Ishikawa (cell line): Measurements from ENCODE around the gene LCN2.

Experiments
- CEBPB ChIP-seq: IDR thresholded peaks from 2 replicates; pipeline ENCODE4 v1.6.1; 2012
- CREB1 ChIP-seq: IDR thresholded peaks from 2 replicates; pipeline ENCODE4 v1.6.1; 2012; ENCODE audit warnings: low read depth
- EGR1 ChIP-seq: IDR thresholded peaks from 2 replicates; pipeline ENCODE4 v1.6.1; 2012
- EP300 ChIP-seq: IDR thresholded peaks from 2 replicates; pipeline ENCODE4 v1.6.1; 2012; ENCODE audit warnings: borderline replicate concordance
- FOXM1 ChIP-seq: IDR thresholded peaks from 2 replicates; pipeline ENCODE4 v1.6.1; 2012; ENCODE audit warnings: low read depth, borderline replicate concordance
- NFIC ChIP-seq: IDR thresholded peaks from 2 replicates; pipeline ENCODE4 v1.6.1; 2012
- RAD21 ChIP-seq: IDR thresholded peaks from 2 replicates; pipeline ENCODE4 v1.6.1; 2012; ENCODE audit warnings: low read depth
- TAF1 ChIP-seq: IDR thresholded peaks from 2 replicates; pipeline ENCODE4 v1.6.1; 2012; ENCODE audit warnings: low read depth, mild to moderate bottlenecking
- TCF12 ChIP-seq: IDR thresholded peaks from 2 replicates; pipeline ENCODE4 v1.6.1; 2012; ENCODE audit warnings: low read depth
- TEAD4 ChIP-seq: IDR thresholded peaks from 2 replicates; pipeline ENCODE4 v1.6.1; 2012
- YY1 ChIP-seq: IDR thresholded peaks from 2 replicates; pipeline ENCODE4 v1.6.1; 2012; ENCODE audit warnings: low read depth
- ZBTB7A ChIP-seq: IDR thresholded peaks from 2 replicates; pipeline ENCODE4 v1.6.1; 2012; ENCODE audit warnings: low read depth
- TF ChIP-seq, protein P1 (sequence below): IDR thresholded peaks from 2 replicates; pipeline ENCODE4 v1.6.1; 2012; ENCODE audit warnings: low read depth, mild to moderate bottlenecking
- TF ChIP-seq, protein P2 (sequence below): IDR thresholded peaks from 2 replicates; pipeline ENCODE4 v1.6.1; 2012
- TF ChIP-seq, protein P3 (sequence below): IDR thresholded peaks from 2 replicates; pipeline ENCODE4 v1.6.1; 2012

Gene LCN2

GRCh38 chr9:128138001-128138400, 11.3 kb upstream of the LCN2 start:
- TF ChIP-seq NFIC, result no peak

DNA sequence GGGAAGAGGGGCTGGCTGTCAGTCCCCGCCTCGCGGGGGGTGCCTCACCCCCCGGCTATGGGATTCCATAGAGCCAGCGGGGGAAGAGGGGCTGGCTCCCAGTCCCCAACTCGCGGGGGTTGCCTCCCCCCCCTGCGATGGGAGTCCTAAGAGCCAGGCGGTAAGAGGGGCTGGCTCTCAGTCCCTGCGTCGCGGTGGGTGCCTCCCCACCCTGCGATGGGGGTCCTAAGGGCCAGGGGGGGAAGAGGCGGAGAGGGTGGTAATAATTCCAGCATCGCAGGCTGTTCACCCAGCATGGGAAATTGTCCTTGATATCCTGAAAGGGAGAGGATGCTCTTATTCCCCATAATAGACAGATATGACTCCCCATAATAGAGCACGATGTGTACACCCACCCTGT, 9.6 kb upstream of the LCN2 start:
- no peak for TF ChIP-seq RAD21
- no peak for TF ChIP-seq TAF1
- no peak for TF ChIP-seq FOXM1
- TF ChIP-seq, protein P1, sequence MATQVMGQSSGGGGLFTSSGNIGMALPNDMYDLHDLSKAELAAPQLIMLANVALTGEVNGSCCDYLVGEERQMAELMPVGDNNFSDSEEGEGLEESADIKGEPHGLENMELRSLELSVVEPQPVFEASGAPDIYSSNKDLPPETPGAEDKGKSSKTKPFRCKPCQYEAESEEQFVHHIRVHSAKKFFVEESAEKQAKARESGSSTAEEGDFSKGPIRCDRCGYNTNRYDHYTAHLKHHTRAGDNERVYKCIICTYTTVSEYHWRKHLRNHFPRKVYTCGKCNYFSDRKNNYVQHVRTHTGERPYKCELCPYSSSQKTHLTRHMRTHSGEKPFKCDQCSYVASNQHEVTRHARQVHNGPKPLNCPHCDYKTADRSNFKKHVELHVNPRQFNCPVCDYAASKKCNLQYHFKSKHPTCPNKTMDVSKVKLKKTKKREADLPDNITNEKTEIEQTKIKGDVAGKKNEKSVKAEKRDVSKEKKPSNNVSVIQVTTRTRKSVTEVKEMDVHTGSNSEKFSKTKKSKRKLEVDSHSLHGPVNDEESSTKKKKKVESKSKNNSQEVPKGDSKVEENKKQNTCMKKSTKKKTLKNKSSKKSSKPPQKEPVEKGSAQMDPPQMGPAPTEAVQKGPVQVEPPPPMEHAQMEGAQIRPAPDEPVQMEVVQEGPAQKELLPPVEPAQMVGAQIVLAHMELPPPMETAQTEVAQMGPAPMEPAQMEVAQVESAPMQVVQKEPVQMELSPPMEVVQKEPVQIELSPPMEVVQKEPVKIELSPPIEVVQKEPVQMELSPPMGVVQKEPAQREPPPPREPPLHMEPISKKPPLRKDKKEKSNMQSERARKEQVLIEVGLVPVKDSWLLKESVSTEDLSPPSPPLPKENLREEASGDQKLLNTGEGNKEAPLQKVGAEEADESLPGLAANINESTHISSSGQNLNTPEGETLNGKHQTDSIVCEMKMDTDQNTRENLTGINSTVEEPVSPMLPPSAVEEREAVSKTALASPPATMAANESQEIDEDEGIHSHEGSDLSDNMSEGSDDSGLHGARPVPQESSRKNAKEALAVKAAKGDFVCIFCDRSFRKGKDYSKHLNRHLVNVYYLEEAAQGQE, result no peak
- no peak for TF ChIP-seq YY1
- TF ChIP-seq EP300, result no peak
- TF ChIP-seq, protein P2, sequence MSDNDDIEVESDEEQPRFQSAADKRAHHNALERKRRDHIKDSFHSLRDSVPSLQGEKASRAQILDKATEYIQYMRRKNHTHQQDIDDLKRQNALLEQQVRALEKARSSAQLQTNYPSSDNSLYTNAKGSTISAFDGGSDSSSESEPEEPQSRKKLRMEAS, result no peak
- TF ChIP-seq, protein P3, sequence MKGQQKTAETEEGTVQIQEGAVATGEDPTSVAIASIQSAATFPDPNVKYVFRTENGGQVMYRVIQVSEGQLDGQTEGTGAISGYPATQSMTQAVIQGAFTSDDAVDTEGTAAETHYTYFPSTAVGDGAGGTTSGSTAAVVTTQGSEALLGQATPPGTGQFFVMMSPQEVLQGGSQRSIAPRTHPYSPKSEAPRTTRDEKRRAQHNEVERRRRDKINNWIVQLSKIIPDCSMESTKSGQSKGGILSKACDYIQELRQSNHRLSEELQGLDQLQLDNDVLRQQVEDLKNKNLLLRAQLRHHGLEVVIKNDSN, result no peak
- TF ChIP-seq TEAD4, result no peak
- TF ChIP-seq ZBTB7A, result no peak
- no peak for TF ChIP-seq CREB1
- TF ChIP-seq NFIC, result no peak
- no peak for TF ChIP-seq CEBPB
- TF ChIP-seq TCF12, result no peak
- TF ChIP-seq EGR1, result no peak

GRCh38 chr9:128141604-128142003, 7.6 kb upstream of the LCN2 start:
- TF ChIP-seq EP300 (no peak), CREB1 (no peak), CEBPB (no peak), FOXM1 (no peak), TAF1 (no peak), NFIC (no peak), EGR1 (no peak), YY1 (no peak), RAD21 (no peak), TEAD4 (no peak), TCF12 (no peak), ZBTB7A (no peak)
- TF ChIP-seq, protein P3, result no peak
- TF ChIP-seq, protein P2, result no peak
- TF ChIP-seq, protein P1, result no peak

- TF ChIP-seq FOXM1 (no peak), EP300 (no peak), TAF1 (no peak), CEBPB (no peak), TCF12 (no peak), ZBTB7A (no peak), CREB1 (no peak), EGR1 (no peak), TEAD4 (no peak), YY1 (no peak), RAD21 (no peak), NFIC (no peak)
- TF ChIP-seq, protein P2, result no peak
- TF ChIP-seq, protein P3, result no peak
- TF ChIP-seq, protein P1, result no peak
These were observed 7.2 kb upstream of the LCN2 start for GRCh38 chr9:128142061-128142460.
